Parathyroid adenoma (tissue), 2 donors: Measurements from ENCODE around the gene CTDSPL.

Source experiments
- H2AFZ ChIP-seq: fragments of 300-600 bp; sonication (generic); one replicate; pipeline ENCODE4 v1.7.0; 2017; ENCODE audit warnings: antibody characterized with exemption, mild to moderate bottlenecking
- H3K27ac ChIP-seq: fragments of 300-600 bp; sonication (generic); one replicate; pipeline ENCODE4 v1.7.0; 2017
- H3K27me3 ChIP-seq: fragments of 300-600 bp; sonication (generic); one replicate; pipeline ENCODE4 v1.7.0; 2017; ENCODE audit warnings: low read length; ENCODE audit not compliant: control insufficient read depth, insufficient read depth
- H3K36me3 ChIP-seq: fragments of 300-600 bp; sonication (generic); one replicate; pipeline ENCODE4 v1.7.0; 2017; ENCODE audit warnings: low read length; ENCODE audit not compliant: control insufficient read depth, insufficient read depth
- H3K4me1 ChIP-seq: fragments of 300-600 bp; sonication (generic); one replicate; pipeline ENCODE4 v1.7.0; 2017; ENCODE audit warnings: control low read depth
- H3K4me2 ChIP-seq: fragments of 300-600 bp; sonication (generic); one replicate; pipeline ENCODE4 v1.7.0; 2017; ENCODE audit warnings: low read length
- H3K4me3 ChIP-seq: fragments of 300-600 bp; sonication (generic); one replicate; pipeline ENCODE4 v1.7.0; 2017; ENCODE audit warnings: low read depth, low read length
- H3K79me2 ChIP-seq: fragments of 300-600 bp; sonication (generic); one replicate; pipeline ENCODE4 v1.7.0; 2017; ENCODE audit warnings: control low read depth
- H3K9ac ChIP-seq: fragments of 300-600 bp; sonication (generic); one replicate; pipeline ENCODE4 v1.7.0; 2017; ENCODE audit warnings: mild to moderate bottlenecking
- H3K9me3 ChIP-seq: fragments of 300-600 bp; sonication (generic); one replicate; pipeline ENCODE4 v1.7.0; 2017; ENCODE audit warnings: low read length; ENCODE audit not compliant: control insufficient read depth
- CTCF ChIP-seq: fragments of 300-600 bp; sonication (generic); IDR thresholded peaks from one replicate; pipeline ENCODE4 v1.7.0; 2017; ENCODE audit warnings: antibody characterized with exemption, mild to moderate bottlenecking
- donor health status: primary hyperparathyroidism.

Gene CTDSPL

GRCh38 chr3:37852097-37852496 is 9.6 kb upstream of the CTDSPL start:
- Histone ChIP-seq H3K27me3 (no peaks in the 10 kb centered on the region), H3K4me1 (no peaks in the 10 kb centered on the region), H3K36me3 (no peaks in the 10 kb centered on the region), H3K9me3 (no peaks in the 10 kb centered on the region), H3K4me3 (no peak overlapping the region), H3K9ac (no peak overlapping the region), H3K4me2 (no peak overlapping the region), H3K27ac (no peak overlapping the region), H3K79me2 (no peaks in the 10 kb centered on the region), H2AFZ (no peak overlapping the region)
- TF ChIP-seq CTCF: no peak

GRCh38 chr3:37852771-37853170 is 8.9 kb upstream of the CTDSPL start:
- Histone ChIP-seq H3K4me1 (peaks cover 5% of the 10 kb centered on the region), H3K9me3 (no peaks in the 10 kb centered on the region), H3K27me3 (no peaks in the 10 kb centered on the region), H3K4me2 (no peak overlapping the region), H3K9ac (no peak overlapping the region), H3K79me2 (no peaks in the 10 kb centered on the region), H3K36me3 (no peaks in the 10 kb centered on the region), H3K4me3 (no peak overlapping the region), H3K27ac (no peak overlapping the region), H2AFZ (no peak overlapping the region)
- no peak for TF ChIP-seq CTCF

DNA sequence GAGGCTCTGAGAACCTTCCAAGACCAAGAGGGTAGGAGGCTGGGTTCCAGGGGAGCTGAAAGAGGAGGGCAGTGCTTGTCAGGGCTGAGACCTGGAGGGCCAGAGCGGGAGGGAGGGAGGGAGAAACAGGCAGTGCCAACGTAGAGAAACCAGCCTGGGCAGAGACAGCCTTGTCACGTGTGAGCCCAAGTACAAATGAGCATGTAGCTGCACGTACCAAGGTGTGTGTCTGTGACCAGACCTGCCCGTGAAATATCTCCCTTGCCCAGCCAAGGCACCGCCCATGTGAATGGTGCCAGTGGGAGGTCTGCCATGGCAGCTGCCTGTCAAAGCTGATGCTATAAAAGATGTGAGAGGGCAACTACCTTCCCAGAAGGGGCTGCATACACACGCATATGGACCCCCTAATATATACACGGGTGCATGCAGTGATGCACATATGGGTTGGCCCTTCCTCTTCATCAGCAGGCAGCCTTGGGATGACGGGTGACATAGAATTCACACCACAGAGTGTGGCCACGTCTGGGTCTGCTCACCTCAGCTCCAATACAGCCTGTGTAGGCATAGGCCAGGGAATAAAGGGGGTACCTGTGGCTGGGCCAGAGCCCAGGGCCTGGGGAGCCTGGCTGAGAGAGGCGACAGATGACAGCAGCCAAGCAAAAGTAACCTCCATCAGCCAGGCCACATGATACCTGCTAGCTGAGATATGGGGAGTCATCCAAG is 7.8 kb upstream of the CTDSPL start:
- Histone ChIP-seq H3K36me3 (no peaks in the 10 kb centered on the region), H3K9me3 (no peaks in the 10 kb centered on the region), H3K27me3 (no peaks in the 10 kb centered on the region), H3K9ac (no peak overlapping the region), H3K4me1 (peaks cover 5% of the 10 kb centered on the region), H3K4me3 (no peak overlapping the region), H3K27ac (no peak overlapping the region), H2AFZ (no peak overlapping the region), H3K79me2 (no peaks in the 10 kb centered on the region), H3K4me2 (no peak overlapping the region)
- no peak for TF ChIP-seq CTCF

DNA sequence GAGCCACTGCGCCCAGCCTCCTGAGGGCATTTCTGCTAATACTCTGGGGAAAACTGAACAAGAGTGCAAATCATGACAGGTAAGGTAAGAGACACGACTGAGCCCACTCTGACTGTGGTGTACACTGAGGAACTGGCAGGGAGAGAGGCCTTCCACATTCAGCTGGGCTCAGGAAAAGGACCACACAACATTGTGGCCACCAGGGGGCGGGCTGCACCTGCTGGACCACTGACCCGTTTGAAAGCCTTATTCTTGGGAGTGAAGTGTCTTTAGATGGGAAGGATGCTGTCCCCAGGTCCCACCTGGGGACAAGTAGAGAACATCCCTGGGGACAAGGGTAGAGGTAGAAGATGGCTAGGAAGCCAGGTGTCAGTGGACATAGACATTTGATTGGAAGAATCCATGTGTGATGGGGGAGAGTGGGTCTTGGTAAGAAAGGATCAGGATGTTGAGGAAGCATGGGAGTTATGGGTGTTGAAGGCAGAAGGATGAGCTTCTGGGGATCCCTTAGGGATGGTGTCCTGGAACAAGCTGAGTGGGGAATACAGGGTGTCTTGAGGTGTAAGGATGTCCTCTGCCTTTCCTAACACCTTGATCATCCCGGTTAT is 6.2 kb upstream of the CTDSPL start:
- Histone ChIP-seq H3K4me2 (no peak overlapping the region), H3K36me3 (no peaks in the 10 kb centered on the region), H3K4me3 (no peak overlapping the region), H3K9me3 (no peaks in the 10 kb centered on the region), H3K4me1 (peaks cover 9% of the 10 kb centered on the region), H3K79me2 (peaks cover 5% of the 10 kb centered on the region), H3K27ac (no peak overlapping the region), H3K9ac (no peak overlapping the region), H2AFZ (no peak overlapping the region), H3K27me3 (no peaks in the 10 kb centered on the region)
- TF ChIP-seq CTCF: peak; percentile 97

DNA sequence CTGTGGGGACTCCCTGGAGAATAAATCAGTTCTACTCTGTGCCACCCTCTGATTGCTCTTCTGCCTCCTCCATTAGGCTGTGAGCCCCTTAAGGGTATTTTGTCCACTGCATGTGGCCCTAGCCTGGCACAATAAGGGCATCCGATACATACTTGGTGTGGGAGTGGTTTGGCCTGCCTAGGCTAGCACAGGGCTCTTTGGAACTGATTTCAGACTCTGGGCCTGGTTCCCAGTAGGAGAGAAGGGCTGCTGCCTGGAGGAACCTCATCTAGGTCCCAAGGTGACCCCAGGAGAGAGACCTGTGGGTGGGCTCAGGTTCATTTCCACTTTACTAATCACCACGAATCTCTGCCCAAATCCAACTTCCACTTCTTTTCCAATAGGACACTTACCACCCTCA is 5.3 kb upstream of the CTDSPL start:
- Histone ChIP-seq H3K79me2 (peaks cover 5% of the 10 kb centered on the region), H3K4me3 (no peak overlapping the region)

More for the DNA sequence above, 5.3 kb upstream of the CTDSPL start:
- Histone ChIP-seq H3K4me1 (peaks cover 9% of the 10 kb centered on the region), H2AFZ (no peak overlapping the region), H3K27ac (no peak overlapping the region), H3K9me3 (no peaks in the 10 kb centered on the region), H3K27me3 (no peaks in the 10 kb centered on the region), H3K4me2 (no peak overlapping the region), H3K36me3 (no peaks in the 10 kb centered on the region), H3K9ac (no peak overlapping the region)
- TF ChIP-seq CTCF: no peak
